Esophagus muscularis mucosa (tissue), 4 donors: ENCODE data around the gene RABL3. TPM values are rescaled to one million over a fixed set of nuclear protein-coding genes. Genes with fewer than 3 reads are reported as not detected.
"Not testable (repeated sequence)": the region's sequence is repeated elsewhere in the genome, so short reads cannot be mapped to it uniquely, and the experiment has no call there.

ENCODE experiments used
- DNase-seq: peaks from one replicate; pipeline ENCODE4 v3.0.0-alpha.2; 2017; ENCODE audit errors: extremely low spot score
- H3K27ac ChIP-seq, 4 donors: fragments of 200-600 bp; sonication (generic); replicated peaks in 1 of 4; 1 replicate in 3 of 4; 2 replicates in 1 of 4; pipeline ENCODE4 v1.5.1; 2016 to 2019; ENCODE audit warnings: mild to moderate bottlenecking in 1 of 4
- H3K27me3 ChIP-seq, 4 donors: fragments of 200-600 bp; sonication (generic); one replicate each; pipeline versions ENCODE4 v1.5.1 to v1.6.0; 2016 to 2019
- H3K36me3 ChIP-seq, 4 donors: fragments of 200-600 bp; sonication (generic); one replicate each; pipeline ENCODE4 v1.5.1; 2016 to 2019
- H3K4me1 ChIP-seq, 4 donors: fragments of 200-600 bp; sonication (generic); one replicate each; pipeline ENCODE4 v1.5.1; 2016 to 2019
- H3K4me3 ChIP-seq, 4 donors: fragments of 200-600 bp; sonication (generic); 1 replicate in 2 of 4; 2 replicates in 2 of 4; pipeline ENCODE4 v1.5.1; 2016 to 2019; ENCODE audit warnings: mild to moderate bottlenecking in 4 of 4, moderate library complexity in 1 of 4
- H3K9me3 ChIP-seq, 4 donors: fragments of 200-600 bp; sonication (generic); 1 replicate in 3 of 4; 2 replicates in 1 of 4; pipeline ENCODE4 v1.5.1; 2016 to 2019
- EP300 ChIP-seq: sonication (generic); formaldehyde crosslinking; IDR thresholded peaks from one replicate; pipeline ENCODE4 v1.6.1; 2017; ENCODE audit warnings: antibody characterized with exemption
- POLR2A ChIP-seq: fragments of 450-650 bp; IDR thresholded peaks from one replicate; pipeline ENCODE4 v1.6.1; 2017; ENCODE audit warnings: antibody characterized with exemption, moderate library complexity, mild to moderate bottlenecking, low read depth
- POLR2AphosphoS5 ChIP-seq, 2 donors: sonication (generic); formaldehyde crosslinking; IDR thresholded peaks; one replicate each; pipeline ENCODE4 v1.6.1; 2017; ENCODE audit warnings: antibody characterized with exemption in 2 of 2
- WGBS: methylation state at CpG from one replicate; pipeline ENCODE4 v1.1.5; 2018; 5-methylcytosine and 5-hydroxymethylcytosine counted together
- intact Hi-C: fragments of 100-400 bp; cut with DNase I; formaldehyde crosslinking; loops from one replicate; pipeline ENCODE4 v1.15.1; 2023
- total RNA-seq, 4 donors: library from RNA; depleted of rRNA; stranded (reverse); fragments of >200 nt; gene quantifications; one replicate each; pipeline versions ENCODE4 v1.1.0 to v1.2.1, GENCODE V29; 2016
- TF ChIP-seq, protein P1 (sequence below), 3 experiments: fragments of 200-600 bp in 2 of 3; fragments of 450-650 bp in 1 of 3; sonication (generic) in 2 of 3; IDR thresholded peaks; one replicate each; pipeline ENCODE4 v1.5.1; 2017 to 2019; ENCODE audit warnings: antibody characterized with exemption in 3 of 3, mild to moderate bottlenecking in 2 of 3, moderate library complexity in 1 of 3

RABL3 gene
- total RNA-seq, 4 donors from 2014 or later, result 16.9 to 23.9 (median 20.7) TPM

DNA sequence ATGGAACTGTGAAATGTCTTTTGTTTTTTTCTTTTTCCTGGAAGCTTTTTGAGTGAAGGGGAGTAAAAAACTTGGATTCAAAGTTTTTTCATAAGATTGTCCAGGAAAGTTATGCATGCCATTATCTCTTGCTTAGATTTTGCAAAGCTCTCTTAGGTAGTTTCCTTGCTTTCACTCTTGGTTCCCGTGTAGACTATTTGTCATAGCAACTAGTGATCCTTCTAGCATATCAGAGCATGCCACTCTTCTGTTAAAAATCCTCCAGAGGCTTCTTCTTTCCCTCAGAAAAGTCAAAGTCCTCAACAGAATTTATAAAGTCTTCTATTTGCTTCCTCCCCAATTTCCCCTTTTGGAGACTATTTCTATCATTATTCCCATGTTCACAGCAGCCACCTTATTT is 21.3 kb upstream of the RABL3 start:
- no peak overlapping the region for H3K27ac ChIP-seq
- peaks cover 6 to 30% (median 26%) of the 10 kb centered on the region in 4 donors for H3K4me1 ChIP-seq
- TF ChIP-seq, protein P1, sequence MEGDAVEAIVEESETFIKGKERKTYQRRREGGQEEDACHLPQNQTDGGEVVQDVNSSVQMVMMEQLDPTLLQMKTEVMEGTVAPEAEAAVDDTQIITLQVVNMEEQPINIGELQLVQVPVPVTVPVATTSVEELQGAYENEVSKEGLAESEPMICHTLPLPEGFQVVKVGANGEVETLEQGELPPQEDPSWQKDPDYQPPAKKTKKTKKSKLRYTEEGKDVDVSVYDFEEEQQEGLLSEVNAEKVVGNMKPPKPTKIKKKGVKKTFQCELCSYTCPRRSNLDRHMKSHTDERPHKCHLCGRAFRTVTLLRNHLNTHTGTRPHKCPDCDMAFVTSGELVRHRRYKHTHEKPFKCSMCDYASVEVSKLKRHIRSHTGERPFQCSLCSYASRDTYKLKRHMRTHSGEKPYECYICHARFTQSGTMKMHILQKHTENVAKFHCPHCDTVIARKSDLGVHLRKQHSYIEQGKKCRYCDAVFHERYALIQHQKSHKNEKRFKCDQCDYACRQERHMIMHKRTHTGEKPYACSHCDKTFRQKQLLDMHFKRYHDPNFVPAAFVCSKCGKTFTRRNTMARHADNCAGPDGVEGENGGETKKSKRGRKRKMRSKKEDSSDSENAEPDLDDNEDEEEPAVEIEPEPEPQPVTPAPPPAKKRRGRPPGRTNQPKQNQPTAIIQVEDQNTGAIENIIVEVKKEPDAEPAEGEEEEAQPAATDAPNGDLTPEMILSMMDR (IDR thresholded peaks at IDR 0.05), result no peak
- no peak for TF ChIP-seq POLR2A
- no peak for TF ChIP-seq POLR2AphosphoS5 (IDR thresholded peaks at IDR 0.05)
- no peak for TF ChIP-seq EP300
- no peaks in the 10 kb centered on the region for H3K27me3 ChIP-seq
- intact Hi-C loops, result no loop called here
- H3K4me3 ChIP-seq, result no peak overlapping the region
- no peaks in the 10 kb centered on the region for H3K9me3 ChIP-seq
- WGBS, result 70% methylated on average over 1 of the region's 1 CpG
- no peak for DNase-seq
- H3K36me3 ChIP-seq, result no peaks in the 10 kb centered on the region

DNA sequence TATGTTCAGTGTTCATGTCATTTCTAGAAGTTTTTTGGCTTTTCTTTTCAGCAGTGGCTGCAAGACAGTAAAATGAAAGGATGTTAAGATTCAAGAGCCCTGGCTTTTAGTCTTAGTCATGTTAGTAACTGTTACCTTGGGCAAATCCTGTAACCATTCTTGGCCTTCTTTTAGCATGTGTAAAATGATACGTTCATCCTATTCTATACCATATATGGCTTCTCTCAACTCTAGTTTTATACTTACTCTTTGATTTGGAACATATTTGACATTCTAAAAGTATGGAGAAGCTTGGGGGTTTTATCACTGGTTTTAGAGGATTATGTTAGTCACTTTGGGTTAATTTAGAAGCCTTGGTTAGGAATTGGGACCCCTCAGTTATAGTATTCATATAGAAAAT is 20.3 kb upstream of the RABL3 start:
- Histone ChIP-seq H3K27me3 (no peaks in the 10 kb centered on the region), H3K27ac (no peak overlapping the region), H3K4me3 (no peak overlapping the region), H3K36me3 (no peaks in the 10 kb centered on the region), H3K9me3 (no peaks in the 10 kb centered on the region), H3K4me1 (peaks cover 6 to 21% (median 18%) of the 10 kb centered on the region in 4 donors)
- DNase-seq, result no peak
- TF ChIP-seq, protein P1 (IDR thresholded peaks at IDR 0.05), result no peak
- TF ChIP-seq POLR2AphosphoS5 (IDR thresholded peaks at IDR 0.05) (no peak), POLR2A (no peak), EP300 (no peak)
- intact Hi-C loops, result no loop called here
- WGBS, result 56% methylated on average over 1 of the region's 1 CpG

DNA sequence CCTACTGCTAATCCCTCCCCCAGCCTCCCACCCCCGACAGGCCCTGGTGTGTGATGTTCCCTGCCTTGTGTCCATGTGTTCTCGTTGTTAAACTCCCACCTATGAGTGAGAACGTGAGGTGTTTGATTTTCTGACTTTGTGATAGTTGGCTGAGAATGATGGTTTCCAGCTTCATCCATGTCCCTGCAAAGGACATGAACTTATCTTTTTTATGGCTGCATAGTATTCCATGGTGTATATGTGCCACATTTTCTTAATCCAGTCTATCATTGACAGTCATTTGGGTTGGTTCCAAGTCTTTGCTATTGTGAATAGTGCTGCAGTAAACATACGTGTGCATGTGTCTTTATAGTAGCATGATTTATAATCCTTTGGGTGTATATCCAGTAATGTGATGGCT is 16.2 kb upstream of the RABL3 start:
- DNase-seq, H3K4me3 ChIP-seq, intact Hi-C loops, H3K36me3 ChIP-seq, H3K4me1 ChIP-seq, H3K9me3 ChIP-seq, H3K27ac ChIP-seq, H3K27me3 ChIP-seq: not testable (repeated sequence)
- WGBS, result 96% methylated on average over 4 of the region's 4 CpGs

DNA sequence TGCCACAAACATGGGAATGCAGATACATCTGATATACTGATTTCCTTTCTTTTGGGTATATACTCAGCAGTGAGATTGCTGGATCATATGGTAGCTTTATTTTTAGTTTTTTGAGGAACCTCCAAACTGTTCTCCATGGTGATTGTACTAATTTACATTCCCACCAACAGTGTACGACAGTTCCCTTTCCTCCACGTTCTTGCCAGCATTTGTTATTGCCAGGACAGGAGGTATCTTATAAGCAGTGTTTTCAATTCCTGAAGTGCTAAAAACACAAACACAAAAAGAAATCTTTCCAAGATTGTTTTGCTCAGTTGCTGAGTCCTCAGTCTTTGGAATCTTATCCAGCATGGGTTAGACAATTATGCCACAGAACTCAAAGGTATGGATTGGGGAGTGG is 13.7 kb upstream of the RABL3 start:
- peaks cover 1 to 19% (median 4%) of the 10 kb centered on the region in 4 donors for H3K36me3 ChIP-seq
- no peak overlapping the region for H3K27ac ChIP-seq
- 76% methylated on average over 2 of the region's 2 CpGs for WGBS
- no peak overlapping the region for H3K4me3 ChIP-seq
- no peaks in the 10 kb centered on the region for H3K27me3 ChIP-seq
- intact Hi-C loops, result no loop called here
- DNase-seq, result no peak
- no peaks in the 10 kb centered on the region for H3K4me1 ChIP-seq
- no peaks in the 10 kb centered on the region for H3K9me3 ChIP-seq
- TF ChIP-seq, protein P1 (IDR thresholded peaks at IDR 0.05), result no peak
- TF ChIP-seq EP300 (no peak), POLR2A (no peak), POLR2AphosphoS5 (IDR thresholded peaks at IDR 0.05) (no peak)

DNA sequence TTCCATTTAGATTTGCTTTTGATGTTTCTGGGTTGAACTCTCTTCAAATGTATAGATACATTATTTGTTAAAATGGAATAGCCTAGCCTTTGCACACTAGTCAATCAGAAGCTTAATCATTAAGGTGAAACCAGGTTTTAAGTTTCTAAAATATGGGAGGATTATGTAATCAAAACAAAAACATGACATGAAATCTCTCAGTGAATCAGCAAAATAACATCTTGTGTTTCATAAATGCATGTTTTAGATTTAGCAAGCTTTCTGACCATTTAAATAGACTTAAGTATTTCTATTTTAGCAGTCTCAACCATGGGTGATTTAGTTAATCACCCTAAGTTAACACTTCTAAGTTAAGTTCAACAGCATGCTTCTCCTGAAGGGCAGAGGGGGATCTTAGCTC is 11.5 kb upstream of the RABL3 start:
- Histone ChIP-seq H3K36me3 (peaks cover 4 to 25% (median 11%) of the 10 kb centered on the region in 4 donors), H3K27me3 (no peaks in the 10 kb centered on the region), H3K27ac (no peak overlapping the region), H3K4me1 (no peaks in the 10 kb centered on the region), H3K9me3 (no peaks in the 10 kb centered on the region), H3K4me3 (no peak overlapping the region)
- no peak for DNase-seq
- TF ChIP-seq POLR2AphosphoS5 (IDR thresholded peaks at IDR 0.05) (no peak), POLR2A (no peak), EP300 (no peak)
- TF ChIP-seq, protein P1 (IDR thresholded peaks at IDR 0.05), result no peak
- intact Hi-C loops, result no loop called here
